ENCODE results near the gene NAP1L4.
"Not testable (repeated sequence)": the region's sequence is repeated elsewhere in the genome, so short reads cannot be mapped to it uniquely, and the experiment has no call there.

Gene NAP1L4

GRCh38 chr11:2955906-2956476 is 36.1 kb downstream of the NAP1L4 start:
- no peak for DNase-seq

GRCh38 chr11:2954263-2954662 is 37.9 kb downstream of the NAP1L4 start:
- DNase-seq = no peak

- DNase-seq = no peak
Measured at GRCh38 chr11:2952290-2952689, 39.8 kb downstream of the NAP1L4 start.

- DNase-seq = no peak
Measured at GRCh38 chr11:2951231-2952110, 40.7 kb downstream of the NAP1L4 start.

GRCh38 chr11:2950825-2951224 is 41.3 kb downstream of the NAP1L4 start:
- no peak for DNase-seq

- DNase-seq = no peak
Measured at GRCh38 chr11:2949920-2950319, 42.2 kb downstream of the NAP1L4 start.

- no peak for DNase-seq
Measured at GRCh38 chr11:2947744-2948143, 44.4 kb downstream of the NAP1L4 start.

GRCh38 chr11:2945757-2946287 is 46.3 kb downstream of the NAP1L4 start:
- no peak for DNase-seq

- DNase-seq = no peak
Measured at GRCh38 chr11:2945031-2945756, 46.9 kb downstream of the NAP1L4 start.

GRCh38 chr11:2944530-2944929 is 47.6 kb downstream of the NAP1L4 start:
- DNase-seq = no peak

GRCh38 chr11:2943711-2944118 is 48.4 kb downstream of the NAP1L4 start:
- no peak for DNase-seq

- DNase-seq = no peak
Measured at GRCh38 chr11:2942872-2943710, 49.0 kb downstream of the NAP1L4 start.

GRCh38 chr11:2942447-2942846 is 49.7 kb downstream of the NAP1L4 start:
- DNase-seq = no peak

- DNase-seq = no peak
Measured at GRCh38 chr11:2940921-2941821, 51.0 kb downstream of the NAP1L4 start.

- DNase-seq = no peak
Measured at GRCh38 chr11:2940147-2940920, 51.8 kb downstream of the NAP1L4 start.

GRCh38 chr11:2938458-2939418 is 53.4 kb downstream of the NAP1L4 start:
- DNase-seq = not testable (repeated sequence)

- DNase-seq = not testable (repeated sequence)
Measured at GRCh38 chr11:2937641-2938457, 54.3 kb downstream of the NAP1L4 start.

GRCh38 chr11:2934611-2935239 is 57.4 kb downstream of the NAP1L4 start:
- DNase-seq = no peak

Data from NCI-H524 treated with DMSO at 0.1 percent for 48 hours (cell line).